OCI-LY1 (cell line): ENCODE results near the gene PEX10.

Experiments
- CTCF ChIP-seq: fragments of 200-600 bp; sonication (generic), shearing (Covaris generic); IDR thresholded peaks from 2 replicates; pipeline ENCODE4 v1.5.1; 2017; ENCODE audit warnings: mild to moderate bottlenecking, antibody characterized with exemption, low read length, moderate library complexity, mixed read lengths
- EZH2 ChIP-seq: fragments of 200-600 bp; sonication (generic), shearing (Covaris generic); IDR thresholded peaks from 2 replicates; pipeline ENCODE4 v1.8.0; 2017; ENCODE audit warnings: borderline replicate concordance, mixed run types, mild to moderate bottlenecking, antibody characterized with exemption, low read length, moderate library complexity, mixed read lengths

- TF ChIP-seq CTCF, result no peak
- no peak for TF ChIP-seq EZH2
Observed at GRCh38 chr1:2460203-2460602, 47.8 kb upstream of the PEX10 start.
